GM18517 (cell line): ENCODE data around the gene NAP1L4.

Experiments
- ATAC-seq: cut with Tn5 transposase; IDR thresholded peaks from one replicate; pipeline ENCODE4 v1.9.1; 2021; ENCODE audit warnings: mild to moderate bottlenecking, moderate library complexity; ENCODE audit not compliant: unreplicated experiment

NAP1L4 gene

DNA sequence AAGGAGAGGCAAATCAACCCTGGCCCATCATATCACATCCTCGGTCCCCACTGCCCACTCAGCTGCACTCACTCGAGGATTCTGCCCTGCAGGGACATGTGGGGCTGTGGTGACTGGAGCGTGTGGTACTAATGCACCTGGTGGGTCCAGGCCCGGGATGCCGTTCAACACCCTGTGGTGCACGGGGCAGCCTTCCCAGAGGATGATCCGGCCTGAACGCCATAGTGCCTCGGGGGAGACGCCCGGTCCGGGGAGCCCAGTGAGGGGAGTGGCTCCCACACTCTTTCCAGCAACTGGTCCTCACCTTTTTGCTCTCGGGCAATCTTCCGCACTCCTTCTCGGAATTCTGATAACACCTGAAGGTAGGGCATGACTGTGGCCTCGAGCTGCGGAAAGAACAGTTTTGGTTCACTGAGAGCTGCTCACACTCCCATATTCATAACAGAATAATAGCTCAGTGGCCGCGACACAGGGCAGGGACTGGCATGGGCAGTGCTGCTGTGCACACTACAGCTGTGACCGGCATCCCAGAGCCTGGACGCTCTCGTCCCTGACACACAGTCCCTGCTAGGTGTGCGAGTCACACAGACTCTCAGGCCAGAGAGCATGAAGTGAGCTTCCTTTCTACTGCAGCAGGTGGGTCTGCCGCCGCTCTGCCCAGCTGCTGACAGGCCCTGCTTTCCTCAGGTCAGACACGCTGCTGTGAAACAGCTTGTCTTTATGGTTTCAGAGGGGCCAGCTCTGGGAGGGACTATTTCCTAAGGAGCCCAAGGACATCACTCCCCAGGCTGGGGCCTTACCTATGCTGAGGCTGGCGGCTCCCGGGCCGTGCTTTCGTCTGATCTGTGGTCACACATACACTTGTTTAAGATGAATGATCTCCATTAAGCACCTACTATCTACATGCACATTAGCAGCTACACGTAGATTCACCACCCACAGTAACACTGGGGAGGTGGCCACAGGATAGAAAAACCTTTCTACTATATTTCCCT is 20.1 kb upstream of the NAP1L4 start:
- no peak for ATAC-seq

DNA sequence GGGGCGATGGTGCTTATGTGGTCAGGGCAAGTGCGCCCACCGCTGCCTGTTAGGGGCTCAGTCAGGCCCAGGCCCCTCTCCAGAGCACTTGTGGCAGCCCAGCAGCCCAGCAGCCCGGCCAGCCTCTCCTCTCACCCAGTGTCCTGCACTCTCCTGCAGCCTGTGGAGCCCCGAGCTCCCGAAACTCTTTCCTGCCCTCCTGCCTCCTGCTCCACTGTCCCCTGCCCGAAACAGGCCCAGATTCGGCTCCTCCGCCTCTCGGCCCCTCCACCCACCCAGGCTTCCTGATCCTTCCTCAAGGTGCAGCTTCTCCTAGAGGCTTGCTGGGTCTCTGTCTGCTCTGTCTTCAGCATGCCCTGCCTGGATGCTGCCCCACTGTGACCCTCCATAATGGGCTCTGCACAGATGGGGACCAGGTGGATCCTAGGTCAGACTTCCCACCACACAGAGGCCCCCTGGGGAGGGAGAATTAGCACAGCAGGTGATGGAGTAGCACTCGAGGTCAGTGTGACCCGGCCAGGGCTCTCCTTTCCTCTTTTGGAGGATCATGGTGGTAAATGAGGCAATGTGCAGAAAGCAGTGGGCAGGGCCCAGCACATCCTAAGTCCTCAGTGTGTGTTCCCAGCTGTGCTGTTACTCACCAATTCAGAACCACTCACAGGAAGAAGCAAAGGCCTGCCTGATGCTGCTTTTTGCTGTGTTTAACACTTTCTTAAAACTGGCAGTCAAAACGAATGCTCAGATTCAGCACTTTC is 18.6 kb upstream of the NAP1L4 start:
- ATAC-seq: no peak

- ATAC-seq: no peak
These were observed 17.9 kb upstream of the NAP1L4 start for GRCh38 chr11:3010004-3010403.

- ATAC-seq: no peak
These were observed 17.4 kb upstream of the NAP1L4 start for GRCh38 chr11:3009481-3009880.

DNA sequence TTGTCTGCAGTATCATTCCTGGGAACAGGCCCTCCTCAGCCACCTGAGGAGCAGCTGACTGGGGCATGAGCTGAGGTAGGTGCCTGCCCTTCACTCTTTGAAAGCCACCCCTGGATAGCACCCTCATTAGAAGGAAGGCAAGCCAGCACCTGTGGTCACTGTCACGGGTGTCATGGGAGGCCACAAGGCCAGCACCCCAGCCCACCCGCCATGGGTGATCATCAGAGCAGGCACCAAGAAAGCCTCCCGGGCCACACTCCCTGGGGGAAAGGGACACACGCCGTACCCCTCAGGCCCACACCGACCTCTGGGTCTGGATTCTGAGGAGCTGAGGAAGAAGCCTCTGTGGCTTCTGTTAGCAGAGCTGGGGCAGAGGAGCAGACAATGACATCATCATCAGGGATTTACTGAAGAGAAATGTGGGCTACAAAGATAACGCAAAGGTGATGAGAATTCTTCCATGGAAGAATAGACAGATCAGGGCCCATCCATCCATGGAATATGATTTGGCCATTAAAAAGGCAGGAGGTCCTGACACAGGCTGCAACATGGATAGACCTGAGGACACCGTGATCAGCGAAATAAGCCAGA is 16.7 kb upstream of the NAP1L4 start:
- no peak for ATAC-seq

DNA sequence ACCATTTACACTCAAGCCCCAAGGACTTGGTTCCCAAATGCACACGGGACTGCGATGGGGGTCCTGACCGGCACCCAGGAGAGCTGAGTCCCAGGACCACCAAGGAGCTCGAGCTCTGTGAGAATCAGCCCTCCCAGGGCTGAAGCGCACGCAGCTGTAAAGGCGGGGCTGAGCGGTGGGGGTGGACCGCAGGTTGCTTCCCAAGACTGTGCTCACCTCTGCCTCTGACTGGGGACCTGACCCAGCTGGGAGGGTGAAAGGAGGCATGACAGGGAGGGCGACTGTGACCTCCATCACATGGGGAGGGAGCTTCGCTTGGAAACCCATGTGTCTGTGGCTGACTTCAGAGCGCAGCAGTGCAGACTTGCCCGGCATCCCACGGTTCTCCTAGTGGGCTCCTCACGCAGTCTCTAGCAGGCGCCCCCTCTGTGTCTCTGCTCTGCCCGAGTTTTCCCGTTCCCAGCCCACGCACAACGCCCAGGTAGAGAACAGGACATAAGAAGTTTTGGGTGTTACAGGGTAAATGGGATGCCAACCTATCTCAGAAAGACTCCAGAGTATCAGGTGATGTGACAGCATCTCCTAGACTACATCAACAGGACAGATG is 15.4 kb upstream of the NAP1L4 start:
- no peak for ATAC-seq

DNA sequence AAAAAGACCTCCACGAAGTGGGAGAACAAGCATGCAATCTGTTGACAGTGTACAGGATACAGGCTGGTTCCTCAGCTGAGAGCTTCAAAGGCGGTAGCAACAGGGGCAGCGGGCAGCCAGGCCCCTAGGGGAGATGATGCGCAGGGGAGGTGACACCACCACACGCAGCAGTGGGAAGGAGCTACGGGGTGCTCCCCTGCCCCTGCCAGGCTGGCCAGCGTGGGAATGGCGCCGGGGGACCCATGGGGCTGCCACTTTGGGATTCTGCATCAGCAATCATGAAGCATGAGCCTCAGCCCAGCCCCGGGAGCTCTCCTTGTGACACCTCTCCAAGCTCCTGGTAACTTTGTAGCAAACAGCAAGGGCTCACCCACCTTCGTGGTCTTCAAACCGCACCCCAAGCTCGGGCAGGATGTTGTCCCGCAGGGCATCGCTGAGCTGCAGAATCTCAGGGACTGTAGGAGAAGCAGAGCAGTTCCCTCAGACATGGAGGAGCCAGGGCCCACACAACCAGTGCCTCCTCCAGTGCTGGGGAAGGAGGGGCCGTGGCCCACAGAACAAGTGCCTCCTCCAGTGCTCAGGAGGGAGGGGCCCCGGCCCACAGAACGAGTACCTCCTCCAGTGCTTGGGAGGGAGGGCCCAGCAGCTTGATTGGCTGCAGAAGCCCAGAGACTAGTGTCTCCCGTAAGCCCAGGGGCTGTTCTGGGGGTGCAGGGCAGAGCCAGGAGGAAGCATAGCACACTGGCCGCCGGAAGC is 14.6 kb upstream of the NAP1L4 start:
- no peak for ATAC-seq

- no peak for ATAC-seq
These were observed 12.4 kb upstream of the NAP1L4 start for GRCh38 chr11:3004481-3004880.

GRCh38 chr11:3003396-3004231 is 11.5 kb upstream of the NAP1L4 start:
- ATAC-seq: no peak

DNA sequence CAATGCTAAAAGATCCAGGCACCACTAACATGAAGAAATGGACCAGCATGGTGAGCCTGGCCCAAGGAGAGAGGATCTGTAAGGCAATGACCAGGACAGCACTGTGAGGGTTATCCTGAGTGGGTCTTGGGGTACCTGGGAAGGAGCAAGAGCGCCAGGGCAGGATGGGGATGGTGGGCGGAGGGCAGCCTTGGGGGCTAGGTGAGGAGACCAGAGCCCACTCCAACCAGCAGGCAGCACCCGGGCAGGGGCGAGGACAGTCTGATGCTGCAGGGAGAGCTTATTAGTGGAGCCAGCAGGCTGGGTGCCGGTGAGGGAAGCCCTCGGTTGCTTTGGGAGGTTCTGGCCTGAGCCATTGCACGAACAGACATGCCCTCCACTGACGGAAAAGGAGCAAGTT is 10.7 kb upstream of the NAP1L4 start:
- no peak for ATAC-seq

DNA sequence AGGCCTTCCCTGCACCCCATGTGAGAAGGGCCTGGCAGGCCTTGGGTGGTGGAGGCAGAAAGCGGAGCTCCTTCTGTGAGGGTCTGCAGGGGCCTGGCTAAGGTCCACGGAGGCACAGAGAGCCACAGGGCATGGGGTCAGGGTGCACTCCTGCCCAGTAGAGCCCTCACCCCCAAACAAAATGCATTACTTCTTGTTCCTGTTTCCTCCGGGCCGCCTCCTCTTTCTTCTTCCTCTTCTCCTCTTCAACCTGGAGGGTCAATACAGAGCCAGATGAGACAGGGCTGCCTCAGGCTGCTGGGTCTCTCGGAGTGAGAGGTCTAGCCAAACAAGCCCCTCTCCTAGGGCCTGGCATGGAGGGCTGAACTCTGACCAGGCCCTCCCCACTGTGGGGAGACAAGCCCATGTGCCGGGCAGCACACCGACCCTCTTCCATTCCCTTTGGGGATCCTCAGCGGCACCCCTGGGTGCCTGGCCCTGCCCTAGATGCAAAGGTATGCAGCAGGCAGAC is 10.3 kb upstream of the NAP1L4 start:
- ATAC-seq: no peak

DNA sequence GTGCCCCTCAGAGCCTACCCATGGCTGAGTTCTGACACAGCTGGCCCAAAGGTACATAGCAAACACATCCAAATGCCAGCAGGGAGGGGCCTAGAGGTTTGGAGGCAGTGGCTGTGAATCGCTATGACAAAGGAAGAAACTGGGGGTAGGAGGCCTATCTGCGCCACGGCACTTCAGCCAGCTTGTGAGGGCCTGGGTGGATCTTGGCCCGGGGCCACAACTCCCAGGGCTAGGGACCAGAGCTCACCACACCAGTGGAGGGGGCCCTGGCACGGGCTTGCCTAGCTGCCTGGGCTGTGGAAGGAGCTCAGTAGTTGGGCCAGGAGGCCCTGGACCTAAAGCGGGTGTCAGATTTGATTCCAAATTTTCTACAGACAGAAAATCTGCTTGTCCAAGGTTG is 9.4 kb upstream of the NAP1L4 start:
- no peak for ATAC-seq

DNA sequence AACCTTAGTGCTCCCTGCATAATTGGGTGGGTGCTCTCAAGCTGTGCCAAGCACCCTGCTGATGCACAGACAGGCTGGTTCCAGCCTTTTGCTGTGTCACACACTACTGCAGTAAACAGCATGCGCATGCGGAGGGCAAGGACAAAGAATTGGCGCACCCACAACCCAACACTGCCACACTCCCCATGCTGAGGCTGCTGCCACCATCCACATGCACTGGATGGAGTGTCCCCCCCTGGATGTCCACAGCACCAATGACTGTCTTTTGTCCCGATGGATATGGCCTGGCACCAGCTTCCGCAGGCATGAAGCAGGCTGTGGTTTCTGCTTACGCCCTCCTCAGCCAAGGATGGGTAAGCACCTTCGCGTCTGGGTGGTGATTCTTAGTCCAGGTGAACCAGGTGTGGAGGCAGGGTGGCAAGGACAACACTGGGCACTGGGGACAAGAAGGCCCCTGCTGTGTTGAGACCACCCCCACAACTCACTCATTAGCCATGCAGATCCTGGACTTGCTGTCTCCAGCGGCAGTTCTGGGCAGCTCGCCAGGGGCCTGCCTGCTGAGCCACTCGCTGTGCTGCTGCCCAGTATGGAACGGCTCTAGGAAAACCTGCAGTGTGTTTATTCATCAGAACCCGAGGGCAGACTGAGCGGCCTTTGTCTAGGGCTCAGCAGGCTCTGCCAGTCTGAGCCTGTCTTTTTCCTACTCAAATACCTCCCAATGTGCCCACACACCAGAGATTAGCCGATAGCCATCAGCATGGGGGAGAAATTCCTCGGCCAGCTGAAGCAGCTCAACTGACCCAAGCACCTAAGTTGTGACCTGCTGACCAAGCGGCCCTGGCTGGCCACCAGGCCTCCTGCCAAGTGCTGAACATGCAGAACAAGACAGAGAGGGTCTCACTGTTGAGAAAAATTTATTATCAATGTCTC is 8.2 kb upstream of the NAP1L4 start:
- no peak for ATAC-seq

GRCh38 chr11:2999464-2999998 is 7.4 kb upstream of the NAP1L4 start:
- ATAC-seq: no peak

- no peak for ATAC-seq
These were observed 6.1 kb upstream of the NAP1L4 start for GRCh38 chr11:2998073-2998850.

- ATAC-seq: no peak
These were observed 5.3 kb upstream of the NAP1L4 start for GRCh38 chr11:2997406-2997805.

DNA sequence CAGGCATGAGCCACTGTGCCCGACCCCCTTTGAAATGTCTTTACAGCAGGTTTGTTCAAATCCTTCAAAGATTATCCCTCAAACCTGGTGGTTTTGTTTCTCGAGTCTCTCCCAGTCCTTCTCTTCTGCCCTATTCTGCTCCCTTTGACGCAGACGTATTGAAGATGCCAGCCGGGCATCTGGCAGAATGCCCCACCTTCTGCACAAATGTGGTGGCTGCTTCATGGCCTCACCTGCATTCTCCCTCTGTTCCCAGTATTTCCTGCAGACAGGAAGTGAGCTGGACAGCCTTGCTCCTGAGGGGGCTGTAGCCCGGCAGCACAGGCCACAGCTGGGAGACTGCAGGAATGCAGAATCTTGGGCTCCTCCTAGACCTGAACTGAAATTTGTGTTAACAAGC is 4.8 kb upstream of the NAP1L4 start:
- ATAC-seq: no peak
